CD4-positive, alpha-beta T cell treated with Interleukin-15 for 1 hour (primary cell): ENCODE data around the gene MYPOP.

Source experiments
- DNase-seq: peaks from one replicate; pipeline ENCODE4 v3.0.0-alpha.2; 2020

The MYPOP gene

GRCh38 chr19:45901912-45902650, at the start of gene MYPOP:
Gene MYPOP, minus strand, starts transcription at chr19:45902613. Its CDS starts 840 bp downstream, at chr19:45901773.
- no peak for DNase-seq

GRCh38 chr19:45947926-45948325, 45.5 kb upstream of the MYPOP start:
- no peak for DNase-seq

GRCh38 chr19:45940515-45940805, 38.0 kb upstream of the MYPOP start:
- DNase-seq, result no peak

GRCh38 chr19:45939792-45940514, 37.5 kb upstream of the MYPOP start:
- no peak for DNase-seq

- DNase-seq, result no peak
Observed at GRCh38 chr19:45938733-45939319, 36.4 kb upstream of the MYPOP start.

- DNase-seq, result no peak
Observed at GRCh38 chr19:45935267-45935666, 32.9 kb upstream of the MYPOP start.

GRCh38 chr19:45934551-45935230, 32.3 kb upstream of the MYPOP start:
- DNase-seq, result no peak

GRCh38 chr19:45933759-45934158, 31.3 kb upstream of the MYPOP start:
- DNase-seq, result no peak

- no peak for DNase-seq
Observed at GRCh38 chr19:45931055-45931454, 28.6 kb upstream of the MYPOP start.

- DNase-seq, result no peak
Observed at GRCh38 chr19:45929247-45929646, 26.8 kb upstream of the MYPOP start.

GRCh38 chr19:45927565-45928261, 25.3 kb upstream of the MYPOP start:
- peak; percentile 91 for DNase-seq

GRCh38 chr19:45924891-45925447, 22.6 kb upstream of the MYPOP start:
- DNase-seq, result no peak

- DNase-seq, result no peak
Observed at GRCh38 chr19:45922281-45922680, 19.9 kb upstream of the MYPOP start.

GRCh38 chr19:45920458-45920857, 18.0 kb upstream of the MYPOP start:
- DNase-seq, result no peak

GRCh38 chr19:45919678-45920077, 17.3 kb upstream of the MYPOP start:
- DNase-seq, result no peak

- DNase-seq, result no peak
Observed at GRCh38 chr19:45918721-45919120, 16.3 kb upstream of the MYPOP start.

GRCh38 chr19:45917421-45918091, 15.1 kb upstream of the MYPOP start:
- DNase-seq, result no peak

- DNase-seq, result no peak
Observed at GRCh38 chr19:45913874-45914830, 11.7 kb upstream of the MYPOP start, which contains the start of gene NANOS2. Gene NANOS2, minus strand, starts transcription at chr19:45914778. Its CDS starts 85 bp downstream, at chr19:45914693.

- DNase-seq, result no peak
Observed at GRCh38 chr19:45911291-45911690, 8.9 kb upstream of the MYPOP start.

GRCh38 chr19:45908956-45909355, 6.5 kb upstream of the MYPOP start:
- DNase-seq, result no peak

GRCh38 chr19:45906221-45906620, 3.8 kb upstream of the MYPOP start:
- DNase-seq, result no peak
